ENCODE data around the gene FTO.

The FTO gene

DNA sequence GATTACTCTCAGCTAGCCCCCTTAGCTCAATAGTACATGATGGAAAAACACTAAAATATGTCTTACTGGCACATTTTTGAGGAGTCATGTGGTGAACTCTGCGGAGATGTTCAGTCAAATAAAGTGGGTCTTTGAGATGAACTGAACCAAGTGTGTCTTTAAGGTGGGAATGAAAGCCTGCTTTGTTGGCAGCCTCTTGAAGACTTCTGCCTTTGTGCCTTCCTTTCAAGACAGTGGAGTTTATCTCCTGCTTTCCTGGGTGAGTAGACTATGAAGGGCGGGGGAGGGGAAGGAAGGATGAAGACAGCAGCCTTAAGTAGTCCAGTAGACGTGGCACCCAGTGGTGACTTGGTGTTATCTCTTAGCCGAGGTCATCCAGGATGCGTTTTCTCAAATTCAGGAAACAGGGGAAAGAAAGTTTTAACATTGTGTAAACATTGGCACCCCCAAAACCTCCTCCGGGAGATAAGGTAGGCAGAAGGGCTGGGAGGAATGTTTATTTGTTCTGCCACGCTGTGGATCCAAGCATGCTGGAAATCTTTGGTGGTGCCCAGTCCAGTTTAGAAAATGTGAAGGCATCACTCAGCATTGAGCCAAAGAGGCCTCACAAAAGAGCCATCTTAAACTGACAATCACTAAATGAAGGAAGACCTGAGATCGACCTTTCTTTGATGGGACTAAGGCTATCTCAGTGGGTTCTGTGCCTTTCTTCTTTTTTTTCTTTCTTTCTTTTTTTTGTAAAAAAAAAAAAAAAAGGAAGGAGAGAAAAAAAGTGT, 220.6 kb downstream of the FTO start:
- Histone ChIP-seq H3K9ac (ENCODE audit: low read length) (no peak overlapping the region), H3K27ac (ENCODE audit: low read depth, low read length) (no peak overlapping the region), H3K4me3 (ENCODE audit: low read depth in 1 of 2, low read length in 2 of 2) (no peak overlapping the region), H3K27me3 (ENCODE audit: control insufficient read depth in 1 of 2, insufficient read depth in 2 of 2, low read length in 2 of 2) (no peaks in the 10 kb centered on the region), H3K4me1 (ENCODE audit: insufficient read depth, low read length) (peaks cover 13% of the 10 kb centered on the region), H3K9me3 (ENCODE audit: low read length) (no peaks in the 10 kb centered on the region), H3K36me3 (ENCODE audit: insufficient read depth, low read length) (no peaks in the 10 kb centered on the region)

GRCh38 chr16:53925107-53925410, 221.1 kb downstream of the FTO start:
- H3K9me3 ChIP-seq (ENCODE audit: low read length) = no peaks in the 10 kb centered on the region
- H3K4me1 ChIP-seq (ENCODE audit: insufficient read depth, low read length) = peaks cover 13% of the 10 kb centered on the region
- H3K27ac ChIP-seq (ENCODE audit: low read depth, low read length) = no peak overlapping the region
- no peak overlapping the region for H3K9ac ChIP-seq (ENCODE audit: low read length)
- no peaks in the 10 kb centered on the region for H3K36me3 ChIP-seq (ENCODE audit: insufficient read depth, low read length)
- H3K27me3 ChIP-seq (ENCODE audit: control insufficient read depth in 1 of 2, insufficient read depth in 2 of 2, low read length in 2 of 2) = no peaks in the 10 kb centered on the region
- H3K4me3 ChIP-seq (ENCODE audit: low read depth in 1 of 2, low read length in 2 of 2) = no peak overlapping the region

GRCh38 chr16:53925526-53925925, 221.6 kb downstream of the FTO start:
- no peak overlapping the region for H3K4me3 ChIP-seq (ENCODE audit: low read depth in 1 of 2, low read length in 2 of 2)
- H3K36me3 ChIP-seq (ENCODE audit: insufficient read depth, low read length) = no peaks in the 10 kb centered on the region
- no peak overlapping the region for H3K27ac ChIP-seq (ENCODE audit: low read depth, low read length)
- no peaks in the 10 kb centered on the region for H3K9me3 ChIP-seq (ENCODE audit: low read length)
- peaks cover 13% of the 10 kb centered on the region for H3K4me1 ChIP-seq (ENCODE audit: insufficient read depth, low read length)
- no peaks in the 10 kb centered on the region for H3K27me3 ChIP-seq (ENCODE audit: control insufficient read depth in 1 of 2, insufficient read depth in 2 of 2, low read length in 2 of 2)
- no peak overlapping the region for H3K9ac ChIP-seq (ENCODE audit: low read length)

DNA sequence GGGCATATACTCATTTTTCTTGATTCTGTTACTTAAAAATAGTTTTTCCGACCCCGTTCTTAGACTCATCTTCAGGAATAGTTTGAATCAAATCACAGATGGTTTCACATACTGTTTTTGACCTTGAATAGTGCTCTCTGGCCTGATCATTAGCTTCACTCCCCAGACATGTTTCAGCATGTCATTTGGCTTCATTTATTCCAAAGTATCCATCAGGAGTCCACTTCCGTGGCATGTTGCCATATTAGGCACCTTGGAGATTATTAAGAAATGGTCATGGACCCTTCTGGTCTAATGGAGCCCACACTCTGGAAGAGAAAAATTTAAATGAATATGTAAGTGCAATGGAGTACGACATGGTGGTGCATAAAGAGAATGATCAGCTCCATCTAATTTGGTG, 222.3 kb downstream of the FTO start:
- no peaks in the 10 kb centered on the region for H3K27me3 ChIP-seq (ENCODE audit: control insufficient read depth in 1 of 2, insufficient read depth in 2 of 2, low read length in 2 of 2)
- no peak overlapping the region for H3K4me3 ChIP-seq (ENCODE audit: low read depth in 1 of 2, low read length in 2 of 2)
- no peak overlapping the region for H3K27ac ChIP-seq (ENCODE audit: low read depth, low read length)
- no peaks in the 10 kb centered on the region for H3K36me3 ChIP-seq (ENCODE audit: insufficient read depth, low read length)
- H3K4me1 ChIP-seq (ENCODE audit: insufficient read depth, low read length) = peaks cover 13% of the 10 kb centered on the region
- no peaks in the 10 kb centered on the region for H3K9me3 ChIP-seq (ENCODE audit: low read length)
- no peak overlapping the region for H3K9ac ChIP-seq (ENCODE audit: low read length)

DNA sequence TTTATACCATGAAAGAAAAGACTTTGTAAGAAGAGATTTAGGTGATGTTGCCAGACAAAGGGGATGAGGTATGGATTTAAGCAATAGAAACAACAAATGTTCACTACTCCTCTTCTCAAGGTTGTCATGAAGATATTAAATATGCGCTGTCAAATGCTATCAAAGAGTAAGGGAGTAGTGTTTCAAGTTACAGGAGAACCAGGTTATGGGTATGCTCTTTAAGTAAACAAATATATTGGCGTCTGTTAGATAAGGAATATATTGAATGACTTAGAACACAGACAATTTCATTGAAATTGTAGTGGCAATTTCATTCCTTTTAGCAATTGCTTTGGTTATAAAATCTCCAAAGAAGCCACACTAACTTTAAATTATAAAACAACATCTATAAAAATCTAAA, 229.0 kb downstream of the FTO start:
- Histone ChIP-seq H3K4me3 (ENCODE audit: low read depth in 1 of 2, low read length in 2 of 2) (no peak overlapping the region), H3K27me3 (ENCODE audit: control insufficient read depth in 1 of 2, insufficient read depth in 2 of 2, low read length in 2 of 2) (no peaks in the 10 kb centered on the region), H3K9ac (ENCODE audit: low read length) (no peak overlapping the region), H3K36me3 (ENCODE audit: insufficient read depth, low read length) (peaks cover 6% of the 10 kb centered on the region), H3K9me3 (ENCODE audit: low read length) (no peaks in the 10 kb centered on the region), H3K4me1 (ENCODE audit: insufficient read depth, low read length) (peaks cover 16% of the 10 kb centered on the region), H3K27ac (ENCODE audit: low read depth, low read length) (no peak overlapping the region)

DNA sequence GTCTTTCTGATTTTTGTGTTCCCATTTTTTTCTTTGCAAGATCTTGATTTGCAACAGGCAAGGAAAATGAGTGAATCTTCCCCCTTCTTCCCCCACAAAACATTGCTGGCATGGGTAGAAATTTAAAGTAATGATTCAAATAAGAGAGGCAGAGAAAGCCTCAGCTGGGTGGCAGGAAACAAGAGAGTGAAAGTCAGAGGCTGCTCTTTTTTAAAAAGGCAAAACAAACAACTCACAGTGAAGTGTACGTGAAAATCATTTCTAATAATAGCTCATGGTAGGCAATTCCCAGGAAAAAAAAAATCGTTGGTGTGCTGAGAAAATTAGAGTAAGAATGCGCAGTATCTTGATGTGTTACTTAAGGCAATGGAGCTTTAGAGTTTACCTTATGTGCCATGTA, 229.5 kb downstream of the FTO start:
- no peaks in the 10 kb centered on the region for H3K9me3 ChIP-seq (ENCODE audit: low read length)
- no peak overlapping the region for H3K4me3 ChIP-seq (ENCODE audit: low read depth in 1 of 2, low read length in 2 of 2)

DNA sequence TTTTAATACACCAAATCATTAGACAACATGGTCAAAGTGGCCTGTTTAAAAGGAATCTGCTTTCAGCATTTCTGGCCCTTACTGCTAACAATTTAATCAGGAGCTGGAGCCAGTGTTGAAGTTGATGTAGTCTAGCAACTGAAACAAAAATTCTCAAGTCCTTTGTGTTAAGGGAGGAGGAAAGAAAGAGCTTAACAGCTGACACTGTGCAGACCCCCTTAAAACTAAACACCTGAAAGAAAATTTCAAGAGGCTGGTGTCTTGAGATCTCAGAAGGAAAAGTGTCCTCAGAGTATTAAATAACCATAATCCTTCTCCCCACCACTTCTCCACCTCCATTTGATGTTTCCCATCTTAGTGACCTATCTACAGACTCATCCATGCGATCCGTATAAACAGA, 232.1 kb downstream of the FTO start:
- Histone ChIP-seq H3K9me3 (ENCODE audit: low read length) (no peaks in the 10 kb centered on the region), H3K4me3 (ENCODE audit: low read depth in 1 of 2, low read length in 2 of 2) (no peak overlapping the region), H3K9ac (ENCODE audit: low read length) (no peak overlapping the region), H3K27ac (ENCODE audit: low read depth, low read length) (no peak overlapping the region), H3K27me3 (ENCODE audit: control insufficient read depth in 1 of 2, insufficient read depth in 2 of 2, low read length in 2 of 2) (no peaks in the 10 kb centered on the region), H3K4me1 (ENCODE audit: insufficient read depth, low read length) (peaks cover 16% of the 10 kb centered on the region), H3K36me3 (ENCODE audit: insufficient read depth, low read length) (peaks cover 6% of the 10 kb centered on the region)

More for the DNA sequence above, 229.5 kb downstream of the FTO start:
- H3K27ac ChIP-seq (ENCODE audit: low read depth, low read length) = no peak overlapping the region
- peaks cover 16% of the 10 kb centered on the region for H3K4me1 ChIP-seq (ENCODE audit: insufficient read depth, low read length)
- peaks cover 6% of the 10 kb centered on the region for H3K36me3 ChIP-seq (ENCODE audit: insufficient read depth, low read length)
- no peak overlapping the region for H3K9ac ChIP-seq (ENCODE audit: low read length)
- no peaks in the 10 kb centered on the region for H3K27me3 ChIP-seq (ENCODE audit: control insufficient read depth in 1 of 2, insufficient read depth in 2 of 2, low read length in 2 of 2)

- Histone ChIP-seq H3K9me3 (ENCODE audit: low read length) (no peaks in the 10 kb centered on the region), H3K27me3 (ENCODE audit: control insufficient read depth in 1 of 2, insufficient read depth in 2 of 2, low read length in 2 of 2) (no peaks in the 10 kb centered on the region), H3K27ac (ENCODE audit: low read depth, low read length) (no peak overlapping the region), H3K9ac (ENCODE audit: low read length) (no peak overlapping the region), H3K4me1 (ENCODE audit: insufficient read depth, low read length) (peaks cover 16% of the 10 kb centered on the region), H3K4me3 (ENCODE audit: low read depth in 1 of 2, low read length in 2 of 2) (no peak overlapping the region), H3K36me3 (ENCODE audit: insufficient read depth, low read length) (peaks cover 6% of the 10 kb centered on the region)
These were observed 232.6 kb downstream of the FTO start for GRCh38 chr16:53936529-53936928.

GRCh38 chr16:53937161-53937880, 233.4 kb downstream of the FTO start:
- peaks cover 6% of the 10 kb centered on the region for H3K36me3 ChIP-seq (ENCODE audit: insufficient read depth, low read length)
- H3K27me3 ChIP-seq (ENCODE audit: control insufficient read depth in 1 of 2, insufficient read depth in 2 of 2, low read length in 2 of 2) = no peaks in the 10 kb centered on the region
- no peak overlapping the region for H3K4me3 ChIP-seq (ENCODE audit: low read depth in 1 of 2, low read length in 2 of 2)
- peaks cover 16% of the 10 kb centered on the region for H3K4me1 ChIP-seq (ENCODE audit: insufficient read depth, low read length)
- H3K27ac ChIP-seq (ENCODE audit: low read depth, low read length) = no peak overlapping the region
- no peaks in the 10 kb centered on the region for H3K9me3 ChIP-seq (ENCODE audit: low read length)
- H3K9ac ChIP-seq (ENCODE audit: low read length) = no peak overlapping the region

GRCh38 chr16:53944025-53944424, 240.1 kb downstream of the FTO start:
- Histone ChIP-seq H3K27ac (ENCODE audit: low read depth, low read length) (no peak overlapping the region), H3K9ac (ENCODE audit: low read length) (no peak overlapping the region), H3K9me3 (ENCODE audit: low read length) (no peaks in the 10 kb centered on the region), H3K4me1 (ENCODE audit: insufficient read depth, low read length) (peaks cover 4% of the 10 kb centered on the region), H3K4me3 (ENCODE audit: low read depth in 1 of 2, low read length in 2 of 2) (no peak overlapping the region), H3K27me3 (ENCODE audit: control insufficient read depth in 1 of 2, insufficient read depth in 2 of 2, low read length in 2 of 2) (no peaks in the 10 kb centered on the region), H3K36me3 (ENCODE audit: insufficient read depth, low read length) (no peaks in the 10 kb centered on the region)

DNA sequence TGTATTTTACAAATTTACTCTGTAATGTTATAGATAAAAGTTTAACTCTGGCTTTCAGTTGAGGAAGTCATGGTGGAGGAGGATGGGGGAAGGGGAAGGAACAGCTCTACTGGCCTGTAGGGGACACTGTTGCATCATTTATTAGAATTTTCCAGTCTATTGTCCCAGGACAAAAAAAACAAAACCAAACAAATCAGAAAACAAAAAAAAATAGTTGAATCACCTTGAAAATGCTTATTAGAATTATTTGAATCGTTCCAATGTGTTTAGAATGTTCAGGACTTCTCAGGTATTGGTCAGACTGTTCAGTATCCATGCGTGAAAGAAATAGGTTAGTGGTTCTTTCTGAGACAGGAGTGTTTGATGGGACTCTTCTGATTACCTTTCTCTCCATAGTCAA, 242.0 kb downstream of the FTO start:
- Histone ChIP-seq H3K9me3 (ENCODE audit: low read length) (no peaks in the 10 kb centered on the region), H3K36me3 (ENCODE audit: insufficient read depth, low read length) (no peaks in the 10 kb centered on the region), H3K4me3 (ENCODE audit: low read depth in 1 of 2, low read length in 2 of 2) (no peak overlapping the region), H3K9ac (ENCODE audit: low read length) (no peak overlapping the region), H3K4me1 (ENCODE audit: insufficient read depth, low read length) (peaks cover 12% of the 10 kb centered on the region), H3K27ac (ENCODE audit: low read depth, low read length) (no peak overlapping the region), H3K27me3 (ENCODE audit: control insufficient read depth in 1 of 2, insufficient read depth in 2 of 2, low read length in 2 of 2) (no peaks in the 10 kb centered on the region)
